GM21526 (cell line): ENCODE measurements around the gene RAD51D.
"Not testable (repeated sequence)": the region's sequence is repeated elsewhere in the genome, so short reads cannot be mapped to it uniquely, and the experiment has no call there.

Experiments used
- ATAC-seq: cut with Tn5 transposase; IDR thresholded peaks from one replicate; pipeline ENCODE4 v1.9.1; 2021; ENCODE audit warnings: moderate library complexity; ENCODE audit not compliant: unreplicated experiment, low FRiP score

Gene RAD51D

GRCh38 chr17:35142467-35142796 lies 22.8 kb upstream of the RAD51D start:
- no peak for ATAC-seq

DNA sequence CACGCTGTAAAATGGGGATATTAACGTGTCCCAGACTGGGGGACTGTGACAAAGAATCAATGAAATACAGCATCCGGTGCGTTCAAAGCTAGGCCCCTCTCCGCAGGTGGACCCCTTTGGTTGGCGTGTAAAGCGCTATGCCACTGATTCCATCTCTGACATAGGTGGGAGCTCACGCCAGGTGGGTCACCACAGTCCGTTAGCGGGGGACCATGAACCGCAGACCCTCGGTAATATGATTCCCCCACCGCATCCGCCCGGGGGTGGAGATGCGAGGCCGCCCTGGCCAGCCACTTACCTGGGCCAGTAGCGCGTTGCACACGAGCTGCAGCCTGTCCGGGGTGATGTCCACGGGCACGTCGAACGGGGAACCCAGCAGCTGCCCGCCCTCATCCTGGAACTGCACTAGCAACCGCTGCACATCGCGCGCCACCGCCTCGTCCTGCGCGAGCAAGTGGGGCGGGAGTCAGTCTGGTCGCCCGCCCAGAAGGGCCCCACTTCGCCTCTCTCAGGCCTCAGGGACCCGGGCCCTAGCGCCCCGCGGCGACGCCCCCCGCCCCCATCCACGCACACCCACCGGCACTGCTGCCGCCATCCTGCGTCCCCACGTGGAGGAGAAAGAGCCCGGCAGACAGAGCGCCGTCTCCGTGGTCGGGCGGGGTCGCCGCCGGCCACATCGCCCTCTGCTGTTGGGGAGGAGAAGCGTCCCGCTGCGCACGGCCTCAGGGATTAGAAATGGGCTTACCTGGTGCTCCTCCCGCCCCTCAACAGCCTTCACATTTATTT lies 22.2 kb upstream of the RAD51D start, which contains the start of gene NLE1:
Gene NLE1, minus strand, starts transcription at position 623 of the 786 bp plus-strand sequence. Its CDS starts 28 bp downstream, at position 595.
- ATAC-seq, result no peak

DNA sequence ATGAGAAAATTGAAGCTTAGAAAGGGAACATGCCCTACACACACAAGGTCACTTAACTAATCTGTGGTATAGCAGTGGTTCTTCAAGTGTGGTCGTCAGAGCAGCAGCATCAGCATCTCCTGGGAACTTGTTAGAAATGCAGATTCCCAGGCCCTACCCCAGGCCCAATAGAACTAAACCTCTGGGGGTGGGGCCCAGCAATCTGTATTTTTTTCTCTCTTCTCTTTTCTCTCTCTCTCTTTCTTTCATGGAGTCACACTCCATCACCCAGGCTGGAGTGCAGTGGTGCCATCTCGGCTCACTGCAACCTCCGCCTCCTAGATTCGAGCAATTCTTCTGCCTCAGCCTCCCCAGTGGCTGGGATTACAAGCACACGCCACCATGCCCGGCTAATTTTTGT lies 18.6 kb upstream of the RAD51D start:
- ATAC-seq, result no peak

- ATAC-seq, result no peak
Observed at GRCh38 chr17:35135322-35135721, 15.7 kb upstream of the RAD51D start.

DNA sequence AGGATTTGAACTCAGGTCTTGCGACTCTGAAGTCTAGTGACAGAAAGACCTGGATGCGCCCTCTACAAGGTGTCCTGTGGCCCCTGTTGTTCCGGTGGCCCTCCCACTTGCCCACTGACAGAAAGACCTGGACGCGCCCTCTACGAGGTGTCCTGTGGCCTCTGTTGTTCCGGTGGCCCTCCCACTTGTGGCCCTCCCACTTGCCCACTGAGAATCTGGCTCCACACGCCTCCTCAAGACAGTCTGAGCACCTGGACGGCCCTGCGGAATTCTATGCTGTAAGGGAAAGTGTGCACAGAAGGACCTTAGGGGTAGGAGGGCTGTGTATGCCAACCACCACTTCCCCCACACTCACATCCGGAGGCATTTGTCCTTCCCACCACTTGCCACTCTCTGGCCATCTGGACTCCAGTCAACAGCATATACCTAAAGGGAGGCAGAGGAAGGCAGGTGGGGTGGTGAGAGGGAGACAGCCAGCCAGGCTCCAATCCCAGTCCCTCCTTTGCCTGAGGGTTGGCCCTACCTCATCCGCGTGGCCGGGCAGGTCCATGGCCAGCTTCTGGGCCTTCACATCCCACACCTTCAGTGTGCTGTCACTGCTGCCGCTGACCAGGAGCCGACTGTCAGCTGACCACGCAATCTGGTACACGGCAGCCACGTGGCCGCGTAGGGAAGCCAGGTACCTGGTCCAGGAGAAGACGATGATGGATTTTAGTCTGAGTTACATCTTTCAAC lies 13.3 kb upstream of the RAD51D start:
- no peak for ATAC-seq

DNA sequence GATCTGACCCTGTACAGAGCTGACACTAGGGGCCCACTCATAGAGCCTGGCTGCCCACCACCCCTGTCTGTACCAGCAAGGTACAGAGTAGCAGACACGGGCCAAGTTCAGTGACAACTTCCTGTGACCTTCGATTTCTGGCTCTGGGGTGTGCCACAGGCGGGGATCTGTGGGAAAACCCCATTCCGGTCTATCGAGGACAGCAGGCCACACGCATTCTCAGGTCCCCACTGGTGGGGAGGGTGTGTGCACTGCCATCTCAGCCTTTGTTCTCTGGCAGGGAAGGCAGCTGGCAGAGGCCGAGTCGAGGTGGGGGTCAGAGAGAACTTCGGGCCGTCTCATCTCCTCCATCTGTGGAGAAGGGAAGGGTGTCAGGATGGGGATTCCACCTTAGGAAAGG lies 12.4 kb upstream of the RAD51D start:
- no peak for ATAC-seq

GRCh38 chr17:35130392-35130791 lies 10.7 kb upstream of the RAD51D start:
- no peak for ATAC-seq

GRCh38 chr17:35129973-35130351 lies 10.3 kb upstream of the RAD51D start:
- no peak for ATAC-seq

GRCh38 chr17:35129154-35129972 lies 9.7 kb upstream of the RAD51D start:
- ATAC-seq, result no peak

DNA sequence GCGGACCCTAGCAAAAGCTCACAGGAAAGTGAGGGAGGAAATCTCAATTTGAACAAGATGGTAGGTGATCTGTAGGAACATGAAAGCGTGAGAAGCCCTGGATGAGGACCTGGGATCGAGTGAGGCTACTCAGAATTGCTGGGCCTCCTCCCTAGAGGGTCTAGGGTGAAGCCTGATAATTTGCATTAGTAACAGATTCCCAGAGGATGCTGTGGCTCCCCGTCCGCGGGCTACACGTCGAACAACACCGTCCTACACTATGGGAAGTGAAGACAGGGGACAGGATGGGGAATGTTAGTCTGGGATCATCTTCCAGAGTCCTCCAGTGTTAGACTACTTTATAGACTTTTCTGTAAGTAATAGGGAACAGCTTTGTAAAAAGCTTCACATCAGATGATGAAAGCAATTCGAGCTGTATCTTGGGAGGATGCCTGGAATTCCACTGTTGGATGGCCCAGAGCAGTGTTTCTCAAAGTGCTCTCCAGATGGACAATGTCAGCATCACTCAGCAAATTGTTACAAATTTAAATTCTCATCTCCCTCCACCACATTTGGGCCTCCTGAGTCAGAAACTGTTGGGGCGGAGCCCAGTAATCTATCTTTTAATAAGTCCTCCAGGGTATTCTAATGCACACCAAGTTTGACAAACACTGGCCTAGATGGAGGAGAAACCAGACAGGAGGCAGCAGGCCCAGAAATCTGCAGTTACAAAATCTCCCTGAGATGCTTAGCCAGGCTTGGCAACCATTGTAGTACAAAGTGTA lies 8.3 kb upstream of the RAD51D start:
- ATAC-seq, result no peak

DNA sequence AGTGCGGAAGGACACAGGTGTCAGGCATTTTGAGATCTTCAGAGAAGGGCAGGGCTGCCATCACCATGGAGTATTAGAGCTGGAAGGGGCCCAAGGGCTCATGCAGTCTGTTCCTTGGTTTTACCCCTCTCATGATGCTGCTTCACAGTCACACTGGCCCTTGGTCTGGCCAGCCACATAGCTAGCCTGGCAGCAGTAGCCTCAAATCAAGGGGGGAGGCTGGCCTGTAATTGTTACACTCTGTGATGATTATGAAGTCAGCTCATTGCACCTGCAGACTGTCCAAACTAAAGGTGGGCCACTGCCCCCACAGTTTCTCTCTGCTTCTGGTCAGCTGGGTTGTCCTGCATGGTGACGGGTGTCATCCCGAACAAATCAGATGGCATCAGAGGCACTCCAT lies 1.7 kb upstream of the RAD51D start, which contains the start of gene FNDC8:
Gene FNDC8, plus strand, starts transcription at position 301 of the 400 bp plus-strand sequence. Its CDS starts 79 bp downstream, at position 380.
- no peak for ATAC-seq

DNA sequence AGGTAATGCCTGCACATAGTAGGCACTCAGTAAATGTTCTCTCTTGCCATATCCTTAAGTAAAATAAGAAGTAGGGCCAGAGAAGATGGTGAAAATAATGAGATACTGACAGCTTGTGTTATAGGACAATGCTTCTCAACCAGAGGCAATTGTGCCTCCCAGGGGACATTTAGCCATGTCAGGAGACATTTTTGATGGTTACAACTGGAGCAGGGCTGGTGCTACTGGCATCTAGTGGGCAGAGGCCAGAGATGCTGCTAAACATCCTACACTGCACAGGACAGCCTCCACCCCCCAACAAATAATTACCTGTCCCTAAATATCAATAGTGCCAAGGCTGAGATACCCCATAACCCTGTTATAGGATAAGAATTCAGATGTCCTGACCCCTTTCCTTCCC lies 1.7 kb downstream of the RAD51D start:
- ATAC-seq, result no peak

DNA sequence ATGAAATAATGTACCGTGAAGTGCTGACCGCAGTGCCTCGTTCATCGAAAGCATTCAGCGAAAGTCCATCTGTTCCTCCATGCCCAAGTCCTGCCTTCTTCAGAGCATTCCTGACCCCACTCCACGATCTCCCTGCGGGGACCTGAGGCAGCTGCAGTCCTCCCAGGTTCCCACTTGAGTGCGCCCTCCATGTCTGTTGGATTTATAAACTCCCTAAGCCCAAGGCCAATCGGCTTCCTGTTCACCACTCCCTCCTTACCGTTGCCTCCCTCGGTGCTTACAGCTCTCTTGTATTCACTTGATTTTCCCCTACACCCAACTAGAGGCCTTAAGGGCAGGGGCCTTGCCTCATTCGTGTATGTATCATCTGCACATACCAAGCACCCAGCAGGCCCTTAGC lies 2.8 kb downstream of the RAD51D start:
- no peak for ATAC-seq

DNA sequence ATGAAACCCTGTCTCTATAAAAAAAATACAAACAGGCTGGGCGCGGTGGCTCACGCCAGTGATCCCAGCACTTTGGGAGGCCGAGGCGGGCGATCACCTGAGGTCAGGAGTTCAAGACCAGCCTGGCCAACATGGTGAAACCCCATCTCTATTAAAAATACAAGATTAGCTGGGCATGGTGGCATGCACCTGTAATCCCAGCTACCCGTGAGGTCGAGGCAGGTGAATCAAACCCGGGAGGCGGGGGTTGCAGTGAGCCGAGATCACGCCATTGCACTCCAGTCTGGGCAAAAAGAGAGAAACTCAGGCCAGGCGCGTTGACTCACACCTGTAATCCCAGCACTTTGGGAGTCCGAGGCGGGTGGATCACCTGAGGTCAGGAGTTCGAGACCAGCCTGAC lies 8.9 kb downstream of the RAD51D start:
- not testable (repeated sequence) for ATAC-seq

GRCh38 chr17:35104844-35105450 lies 14.7 kb downstream of the RAD51D start:
- ATAC-seq, result no peak

DNA sequence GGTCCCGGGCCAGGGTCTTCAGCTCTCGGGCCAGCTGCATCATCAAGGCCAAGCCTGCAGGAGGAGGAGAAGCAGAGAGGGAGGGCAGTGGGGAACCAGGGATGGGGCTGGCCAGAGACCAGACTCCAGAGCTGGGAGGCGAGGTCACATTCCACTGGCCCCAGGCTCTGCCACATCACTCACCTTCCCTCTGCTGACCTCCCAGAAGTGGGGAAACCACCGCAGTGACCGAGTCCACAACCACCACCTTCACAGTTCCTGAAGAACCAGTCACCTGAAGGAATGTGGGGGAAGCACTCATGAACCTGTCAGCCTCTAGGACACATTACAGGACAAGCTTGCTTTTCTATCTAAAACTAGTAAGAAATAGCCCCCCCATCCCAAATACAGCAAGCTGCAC lies 16.4 kb downstream of the RAD51D start:
- no peak for ATAC-seq

DNA sequence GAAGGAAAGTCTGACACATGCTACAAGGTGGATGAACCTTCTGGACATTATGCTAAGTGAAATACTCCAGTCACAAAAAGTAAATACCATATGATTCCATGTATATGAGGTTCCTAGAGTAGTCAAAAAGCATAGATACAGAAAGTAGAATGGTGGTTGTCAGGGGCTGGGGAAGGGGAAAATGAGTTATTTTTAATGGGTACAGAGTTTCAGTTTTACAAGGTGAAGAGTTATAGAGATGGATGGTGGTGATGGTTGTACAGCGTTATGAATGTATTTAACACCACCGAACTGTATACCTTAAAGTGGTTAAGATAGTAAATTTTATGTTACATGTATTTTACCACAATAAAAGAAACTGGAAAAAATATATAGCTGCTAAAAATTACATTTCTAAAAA lies 17.9 kb downstream of the RAD51D start:
- ATAC-seq, result no peak

DNA sequence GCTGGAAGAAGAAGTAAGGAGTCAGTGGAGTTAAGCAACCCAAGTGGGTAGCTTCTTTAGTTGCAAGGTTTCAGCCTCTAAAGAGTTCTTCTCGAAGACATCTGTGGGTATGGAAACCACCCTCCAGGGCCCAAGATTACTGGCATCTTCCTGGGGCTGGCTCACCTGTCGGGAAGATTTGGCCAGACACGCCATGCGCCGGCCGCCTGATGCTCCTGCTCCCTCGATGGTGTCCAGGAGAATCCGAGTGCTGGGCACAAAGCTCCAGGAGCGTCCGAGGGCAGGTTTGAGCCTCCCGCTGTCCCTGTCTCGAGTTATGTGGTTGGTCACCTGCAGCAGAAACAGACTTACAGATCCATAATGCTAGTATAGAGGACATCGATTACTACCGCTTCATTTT lies 18.6 kb downstream of the RAD51D start:
- ATAC-seq, result no peak

DNA sequence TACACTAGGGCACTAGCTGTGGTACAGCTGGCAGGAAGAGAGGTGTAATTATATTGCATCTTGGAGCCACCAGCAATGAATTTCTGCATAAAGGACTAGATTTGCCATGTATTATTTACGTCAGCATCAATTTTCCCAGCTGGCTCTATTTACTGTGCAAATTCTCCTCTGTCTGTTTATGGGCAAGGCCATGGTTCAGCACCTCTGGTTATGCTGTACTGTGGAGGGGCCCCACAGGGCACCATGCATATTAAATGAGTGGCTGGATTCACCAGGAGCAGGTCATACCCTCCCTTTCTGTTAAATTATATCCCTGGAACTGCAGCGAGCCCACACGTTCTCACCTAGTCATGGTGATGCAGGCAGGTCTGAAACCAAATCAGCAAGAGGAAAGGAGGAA lies 19.8 kb downstream of the RAD51D start:
- no peak for ATAC-seq

- no peak for ATAC-seq
Observed at GRCh38 chr17:35097776-35098175, 21.9 kb downstream of the RAD51D start.
